ENCODE measurements around the gene SLC44A5.
"Not testable (repeated sequence)": the region's sequence is repeated elsewhere in the genome, so short reads cannot be mapped to it uniquely, and the experiment has no call there.

Gene SLC44A5
- 0.42 to 6.3 (median 0.58) reads per million in 3 experiments for total RNA-seq

DNA sequence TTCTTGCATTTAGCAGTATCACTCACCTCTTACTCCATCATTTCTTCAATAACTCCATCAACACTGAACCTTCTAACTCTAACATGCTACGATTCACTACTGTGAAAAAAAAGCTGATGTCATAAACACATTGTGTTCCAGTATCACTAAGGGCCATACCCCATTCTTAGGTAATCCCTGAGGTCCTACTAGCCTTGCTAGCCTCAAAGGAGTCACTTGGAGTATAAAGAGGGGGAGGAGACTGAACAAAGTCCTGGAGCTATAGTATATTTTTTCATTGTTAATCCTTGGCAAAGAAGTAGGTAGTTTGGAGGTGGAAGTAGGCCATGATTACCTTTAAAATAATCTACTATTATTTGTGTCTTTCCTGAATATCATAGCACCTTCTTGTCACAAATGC is at the start of gene SLC44A5:
Gene SLC44A5 (minus strand): TSS at position 101 of the 400 bp plus-strand sequence. CDS start 69,667 bp downstream, outside the sequence.
- DNase-seq, result no peak

DNA sequence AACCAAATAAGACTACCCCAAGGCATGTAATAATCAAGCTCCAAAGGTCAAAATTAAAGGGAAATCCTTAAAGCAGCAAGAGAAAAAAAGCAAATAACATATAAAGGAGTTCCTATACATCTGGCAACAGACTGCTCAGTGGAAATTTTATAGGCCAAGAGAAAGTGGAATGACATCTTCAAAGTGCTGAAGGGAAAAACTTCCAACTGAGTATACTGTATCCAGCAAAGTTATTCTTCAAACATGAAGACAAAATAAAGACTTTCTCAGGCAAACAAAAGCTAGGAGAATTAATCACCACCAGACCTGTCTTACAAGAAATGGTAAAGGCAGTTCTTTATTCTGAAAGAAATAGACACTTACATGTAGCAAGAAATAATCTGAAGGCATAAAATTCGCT is 45.0 kb upstream of the SLC44A5 start:
- no peak for DNase-seq

DNA sequence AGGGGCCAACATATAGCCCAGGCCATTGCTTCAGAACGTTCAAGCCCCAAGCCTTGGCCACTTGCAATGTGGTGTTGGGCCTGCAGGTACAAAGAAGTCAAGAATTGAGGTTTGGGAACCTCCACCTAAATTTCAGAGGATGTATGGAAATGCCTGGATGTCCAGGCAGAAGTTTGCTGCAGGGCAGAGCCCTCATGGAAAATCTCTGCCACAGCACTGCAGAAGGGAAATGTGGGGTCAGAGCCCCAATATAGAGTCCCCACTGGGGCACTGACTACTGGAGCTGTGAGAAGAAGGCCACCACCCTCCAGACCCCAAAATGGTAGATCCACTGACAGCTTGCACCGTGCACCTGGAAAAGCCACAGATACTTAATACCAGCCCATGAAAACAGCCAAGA is 36.3 kb upstream of the SLC44A5 start:
- DNase-seq, result not testable (repeated sequence)

GRCh38 chr1:75645153-75645552 is 34.2 kb upstream of the SLC44A5 start:
- DNase-seq, result not testable (repeated sequence)

GRCh38 chr1:75643460-75643859 is 32.5 kb upstream of the SLC44A5 start:
- DNase-seq, result no peak

DNA sequence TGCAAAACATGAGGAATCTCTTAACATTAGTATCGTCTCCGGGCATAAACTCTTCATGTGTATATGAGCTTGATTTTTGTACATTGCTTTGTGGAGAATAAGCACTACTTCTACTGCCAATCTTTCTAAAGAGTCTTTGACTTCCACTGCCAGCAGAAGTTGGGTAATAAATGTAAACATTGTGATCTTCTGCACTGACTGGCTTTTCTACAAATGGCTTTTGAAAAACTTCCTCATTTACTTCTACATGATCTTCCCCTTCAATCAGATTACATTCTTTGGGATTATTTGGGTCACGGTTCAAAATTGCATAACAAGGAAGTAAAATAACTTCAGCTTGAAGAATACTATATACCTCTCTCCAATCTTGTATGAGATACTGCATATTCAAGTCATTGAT is 30.4 kb upstream of the SLC44A5 start:
- no peak for DNase-seq

DNA sequence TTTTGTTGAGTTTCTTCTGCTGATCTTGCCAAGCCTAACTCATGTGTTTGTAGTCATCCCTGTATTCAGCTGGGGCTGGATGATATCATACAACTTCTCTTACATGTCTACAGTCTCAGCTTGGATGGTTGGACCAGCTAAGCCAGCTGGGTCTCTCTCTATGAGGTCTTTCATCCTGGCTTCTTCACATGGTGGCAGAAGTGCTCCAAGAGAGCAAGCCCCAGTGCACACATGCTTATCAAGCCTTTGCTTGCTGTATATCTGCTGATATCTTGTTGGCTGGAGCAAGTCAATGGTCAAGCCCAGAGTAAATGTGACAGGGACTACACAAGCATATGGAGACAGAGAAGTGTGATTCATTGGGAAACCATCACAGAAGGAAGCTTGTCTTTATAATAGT is 29.2 kb upstream of the SLC44A5 start:
- DNase-seq, result no peak

- no peak for DNase-seq
These were observed 21.5 kb upstream of the SLC44A5 start for GRCh38 chr1:75632350-75632949.

DNA sequence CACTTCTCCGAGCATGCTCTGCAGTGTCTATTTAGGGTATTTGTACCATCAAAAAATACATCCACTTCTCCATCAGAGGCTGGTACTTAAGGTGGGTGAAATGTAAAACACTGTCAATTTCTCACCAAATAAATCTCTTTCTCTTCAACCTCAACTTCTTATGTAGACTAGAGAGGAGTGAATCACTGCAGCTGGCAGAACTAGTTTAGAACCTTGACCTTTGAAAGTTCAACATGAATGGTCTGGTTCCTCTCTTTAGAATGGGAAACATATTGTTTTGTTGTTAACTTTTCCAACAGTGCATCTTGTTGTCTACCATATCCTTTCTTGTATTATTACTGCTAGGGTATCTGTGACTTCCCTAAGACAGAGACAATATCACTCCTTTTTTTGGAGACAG is 20.1 kb upstream of the SLC44A5 start:
- DNase-seq, result no peak

DNA sequence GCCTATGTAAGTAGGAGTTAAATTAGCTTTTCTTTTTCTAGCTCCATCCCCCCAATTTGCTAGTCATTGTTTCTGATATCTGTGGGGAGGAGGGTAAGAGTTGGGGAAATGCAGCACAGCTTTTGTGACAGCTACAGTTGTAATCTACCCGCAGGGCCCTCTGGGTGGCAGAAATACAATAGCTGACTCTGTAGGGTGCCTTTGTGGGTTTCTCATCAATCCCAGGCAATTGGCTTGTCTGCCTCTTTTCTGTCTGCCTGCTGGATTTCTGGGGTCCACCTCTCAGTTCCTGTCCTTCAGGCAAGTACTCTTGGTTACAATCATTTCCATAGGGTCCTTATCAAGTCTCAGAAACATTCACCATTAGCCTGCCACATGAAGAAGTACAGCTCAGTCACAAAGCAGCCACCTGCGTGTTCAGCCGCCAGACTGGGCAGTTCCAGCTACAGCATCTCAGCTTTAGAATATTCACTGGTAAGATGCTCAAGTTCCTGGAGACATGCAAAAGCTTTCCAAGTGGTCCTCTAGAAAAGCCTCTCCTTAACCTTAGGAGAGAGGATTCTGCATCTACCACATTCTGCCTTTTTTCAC is 19.2 kb upstream of the SLC44A5 start:
- DNase-seq, result no peak

- no peak for DNase-seq
These were observed 14.9 kb upstream of the SLC44A5 start for GRCh38 chr1:75625795-75626194.

DNA sequence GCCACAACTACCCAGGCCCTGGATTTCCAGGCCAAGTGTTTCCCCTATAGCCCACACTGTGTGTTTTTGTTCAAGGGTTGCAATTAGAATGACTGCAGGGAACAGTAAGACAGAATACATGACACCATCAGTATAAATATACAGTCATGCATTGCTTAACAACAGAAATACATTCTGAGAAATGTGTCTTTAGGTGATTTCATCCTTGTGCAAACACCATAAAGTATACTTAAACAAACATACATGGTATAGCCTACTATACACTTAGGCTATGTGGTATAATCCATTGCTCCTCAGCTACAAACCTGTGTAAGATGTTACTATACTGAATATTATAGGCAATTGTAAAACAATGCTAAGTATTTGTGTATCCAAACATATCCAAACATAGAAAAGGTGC is 7.5 kb upstream of the SLC44A5 start:
- DNase-seq, result no peak

GRCh38 chr1:75616436-75617433 is 5.8 kb upstream of the SLC44A5 start:
- DNase-seq, result no peak

- no peak for DNase-seq
These were observed 4.9 kb upstream of the SLC44A5 start for GRCh38 chr1:75615613-75616435.

GRCh38 chr1:75614399-75614756 is 3.5 kb upstream of the SLC44A5 start:
- DNase-seq, result no peak

DNA sequence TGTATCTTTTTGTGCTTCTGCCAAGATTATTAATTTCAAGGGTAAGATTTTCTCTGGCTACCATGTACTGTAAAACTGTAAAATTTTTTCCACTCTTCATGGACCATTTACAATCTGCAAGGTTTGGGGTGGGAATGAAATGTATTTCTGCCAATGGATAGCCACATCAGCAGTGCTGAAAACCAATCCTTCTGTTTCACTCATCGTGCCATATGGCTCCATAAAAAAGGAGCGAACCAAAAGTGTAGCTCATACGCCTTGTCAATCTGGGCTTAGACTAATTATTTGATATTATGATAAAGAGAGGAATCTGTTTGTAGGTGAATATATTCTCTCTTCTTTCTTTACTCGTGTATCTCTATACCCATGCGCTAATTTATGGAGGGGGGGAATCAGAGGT is 3.0 kb upstream of the SLC44A5 start:
- DNase-seq, result no peak

- DNase-seq, result no peak
These were observed 2.1 kb upstream of the SLC44A5 start for GRCh38 chr1:75612976-75613375.

DNA sequence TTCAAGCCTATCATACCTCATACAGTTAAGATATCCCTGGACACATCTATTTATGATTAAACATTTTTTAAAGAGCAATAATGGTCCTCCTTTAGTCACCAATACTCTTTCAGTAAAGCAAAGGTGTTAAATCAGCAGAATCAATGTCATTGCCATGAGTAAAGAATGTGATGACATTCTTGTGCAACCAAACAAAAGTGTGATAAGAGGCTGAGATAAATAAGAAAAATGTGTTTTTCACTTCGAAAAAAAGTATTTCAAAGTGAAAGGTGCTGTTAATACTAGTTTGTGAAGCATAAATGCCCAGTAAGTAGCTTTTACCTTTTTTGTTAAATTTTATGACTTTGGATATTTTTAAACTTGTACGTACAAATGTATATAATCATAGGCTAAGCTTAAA is 8.4 kb downstream of the SLC44A5 start:
- DNase-seq, result no peak

DNA sequence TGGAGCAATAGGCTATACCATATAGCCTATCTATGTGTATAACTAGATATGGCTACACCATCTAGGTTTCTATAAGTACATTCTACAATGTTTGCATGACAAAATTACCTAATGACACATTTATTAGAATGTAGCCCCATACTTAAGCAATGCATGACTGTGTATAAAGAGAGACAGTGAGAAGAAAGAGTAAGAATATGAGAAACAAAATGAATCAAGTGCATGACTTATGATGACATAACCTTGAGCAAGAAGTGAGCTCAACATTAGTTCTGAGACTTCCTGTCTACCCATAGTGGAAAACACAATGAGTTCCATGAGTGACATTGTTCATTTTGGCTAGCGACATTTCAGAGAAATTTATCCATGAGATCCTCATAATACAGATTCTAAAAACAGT is 10.1 kb downstream of the SLC44A5 start:
- no peak for DNase-seq

DNA sequence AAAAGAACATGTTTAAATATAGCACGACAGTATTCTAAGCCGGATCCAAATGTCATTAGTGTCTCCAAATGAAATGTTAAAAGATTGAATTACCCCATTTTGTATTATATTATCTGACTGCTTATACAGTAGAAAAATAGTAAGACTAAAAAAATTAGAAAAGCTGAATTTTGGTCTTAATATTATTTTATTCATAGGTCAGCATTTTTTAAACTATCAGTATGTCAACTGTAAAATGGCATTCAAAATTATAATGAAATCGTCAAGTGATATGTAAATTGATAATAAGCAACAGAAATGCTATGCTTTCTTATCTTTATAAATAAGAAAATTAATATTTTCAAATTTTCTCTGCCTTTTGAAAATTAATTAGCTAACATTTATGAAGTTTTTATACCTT is 16.6 kb downstream of the SLC44A5 start:
- DNase-seq, result no peak

GRCh38 chr1:75593457-75593856 is 17.5 kb downstream of the SLC44A5 start:
- not testable (repeated sequence) for DNase-seq

DNA sequence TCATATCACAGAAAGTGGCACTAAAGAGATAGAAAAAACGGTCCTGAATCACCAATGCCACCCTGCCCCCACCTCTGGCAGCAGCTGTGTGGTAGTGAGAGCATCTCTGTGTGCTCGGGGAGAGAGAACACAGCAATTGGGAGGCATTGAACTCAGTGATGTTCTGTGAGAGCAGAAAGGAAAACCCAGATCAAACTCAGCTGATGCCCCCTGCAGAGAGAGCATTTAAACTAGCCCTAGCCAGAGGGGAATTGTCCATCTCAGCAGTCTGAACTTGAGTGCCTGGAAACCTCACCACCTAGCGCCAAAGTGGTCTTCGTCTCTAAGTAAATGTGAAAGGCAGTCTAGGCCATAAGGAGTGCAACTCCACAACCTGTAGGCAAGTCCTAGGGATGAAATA is 21.3 kb downstream of the SLC44A5 start:
- no peak for DNase-seq

Measured in central memory CD4-positive, alpha-beta T cell (primary cell).